ENCODE measurements around the gene ZBTB26.
A peak's percentile ranks its signal among the peaks of the same experiment; 100 is the strongest.
"Not testable (repeated sequence)": the region's sequence is repeated elsewhere in the genome, so short reads cannot be mapped to it uniquely, and the experiment has no call there.

The ZBTB26 gene

DNA sequence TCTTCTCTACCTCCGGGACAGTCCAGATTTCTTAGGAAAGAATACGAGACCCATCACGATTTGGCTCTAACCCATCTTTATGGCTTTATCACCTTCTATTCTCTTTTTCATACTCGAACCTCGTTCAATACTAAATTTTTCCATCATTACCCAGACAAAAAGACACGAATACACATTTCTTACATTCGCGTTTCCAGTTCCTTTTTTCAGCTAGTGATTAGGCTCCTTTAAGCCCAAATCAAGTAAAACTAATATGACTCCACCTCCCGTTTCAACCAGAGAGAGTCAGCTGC lies 18.7 kb downstream of the ZBTB26 start:
- no peak for TF ChIP-seq CTCF (IDR thresholded peaks at IDR 0.05; ENCODE audit: low read length, missing control alignments)
- DNase-seq (ENCODE audit: low read depth): no peak
- H3K4me3 ChIP-seq (replicated peaks; ENCODE audit: low read depth, low read length): peak overlapping the region; percentile 89

GRCh38 chr9:122906122-122906521 lies 25.2 kb downstream of the ZBTB26 start:
- DNase-seq (ENCODE audit: low read depth); H3K4me3 ChIP-seq (replicated peaks; ENCODE audit: low read depth, low read length): not testable (repeated sequence)

DNA sequence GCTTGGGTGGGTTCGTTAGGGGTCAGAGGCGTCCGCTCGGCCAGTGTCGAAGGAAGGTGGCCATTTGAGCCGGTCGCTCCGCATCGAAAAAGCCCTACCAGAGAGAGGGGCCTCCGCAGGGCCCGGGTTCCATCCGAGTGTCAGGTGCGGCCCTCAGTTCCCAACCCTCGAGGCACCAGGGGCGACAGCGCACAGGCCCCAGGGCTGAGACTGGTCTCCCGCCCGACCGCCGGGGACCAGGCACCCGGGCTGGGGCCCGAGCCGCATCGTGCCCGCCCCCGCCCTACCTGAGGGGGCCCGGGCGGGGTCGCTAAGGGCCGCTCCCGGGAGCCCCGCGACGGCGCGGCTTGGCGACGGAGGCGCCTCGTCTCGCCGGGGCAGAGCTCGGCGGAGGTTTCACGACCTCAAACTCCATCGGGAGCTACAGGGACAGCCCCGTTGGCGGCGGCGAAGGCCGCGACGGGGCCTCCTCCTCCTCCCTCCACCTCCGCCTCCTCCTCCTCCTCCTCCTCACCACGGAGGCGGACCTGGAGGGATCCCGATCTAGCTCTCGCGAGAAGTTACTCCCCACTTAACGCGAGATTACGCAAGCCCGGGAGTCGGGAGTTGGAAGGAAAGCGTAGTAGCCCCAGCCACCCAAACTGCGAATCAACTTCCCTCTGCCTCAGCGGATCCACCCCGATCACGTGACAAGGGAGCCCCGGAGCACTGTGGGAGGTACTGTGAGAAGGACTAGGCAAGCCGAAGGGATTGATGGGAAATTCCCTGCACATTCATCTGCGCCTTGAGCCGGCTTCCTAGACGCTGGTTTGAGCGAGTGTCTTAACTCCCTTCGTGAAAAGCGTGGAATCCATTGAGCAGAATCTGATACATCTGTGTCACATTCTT lies 26.2 kb downstream of the ZBTB26 start, which contains the start of gene RC3H2:
Gene RC3H2 (minus strand): TSS at position 537 of the 888 bp plus-strand sequence. CDS start 7,850 bp downstream, outside the sequence.
- peak within 1 kb of the TSS; percentile 89 for H3K4me3 ChIP-seq (replicated peaks; ENCODE audit: low read depth, low read length)
- no peak for TF ChIP-seq CTCF (IDR thresholded peaks at IDR 0.05; ENCODE audit: low read length, missing control alignments)
- peak; percentile 100 for DNase-seq (ENCODE audit: low read depth)

DNA sequence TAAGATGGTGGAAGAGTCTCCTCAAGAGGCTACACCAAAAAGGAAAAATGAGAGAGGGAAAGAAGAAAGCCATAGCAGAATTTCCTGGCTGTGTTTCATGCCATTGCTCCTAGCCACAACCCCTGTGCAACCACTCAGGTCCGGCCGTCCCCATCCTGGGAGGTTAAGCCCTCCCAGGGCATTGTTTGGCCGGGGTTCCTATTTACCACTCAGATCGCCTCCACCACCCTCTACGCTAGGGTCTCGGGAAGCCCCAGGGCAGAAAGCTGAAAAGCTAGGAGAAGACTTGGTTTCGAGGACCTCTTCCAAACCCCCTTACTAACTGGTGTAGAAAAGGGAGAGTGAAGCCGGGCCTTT lies 26.9 kb downstream of the ZBTB26 start:
- peak overlapping the region; percentile 89 for H3K4me3 ChIP-seq (replicated peaks; ENCODE audit: low read depth, low read length)
- DNase-seq (ENCODE audit: low read depth): peak; percentile 39
- no peak for TF ChIP-seq CTCF (IDR thresholded peaks at IDR 0.05; ENCODE audit: low read length, missing control alignments)

- H3K4me3 ChIP-seq (replicated peaks; ENCODE audit: low read depth, low read length): peak overlapping the region; percentile 1
- no peak for TF ChIP-seq CTCF (IDR thresholded peaks at IDR 0.05; ENCODE audit: low read length, missing control alignments)
- peak; percentile 17 for DNase-seq (ENCODE audit: low read depth)
These were observed 30.5 kb downstream of the ZBTB26 start for GRCh38 chr9:122900791-122901190.

DNA sequence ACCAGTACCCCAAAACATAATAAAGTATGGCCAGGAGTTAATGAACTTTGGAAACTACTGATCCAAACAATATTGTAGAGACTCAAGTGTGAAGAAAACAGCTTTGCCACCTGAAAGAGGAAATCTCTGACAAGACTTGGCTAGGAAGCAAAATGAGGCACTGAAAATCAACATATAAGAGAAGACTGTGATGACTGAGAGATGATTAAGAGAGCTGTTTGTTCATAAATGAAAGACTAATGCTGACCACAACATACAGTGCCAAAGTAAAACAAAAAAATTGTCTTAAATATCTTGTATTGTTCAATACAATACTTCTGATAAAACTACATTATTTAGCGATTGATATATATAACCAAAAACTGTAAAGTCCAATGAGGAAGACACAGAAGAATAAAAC lies 33.3 kb downstream of the ZBTB26 start:
- TF ChIP-seq CTCF (IDR thresholded peaks at IDR 0.05; ENCODE audit: low read length, missing control alignments): no peak
- no peak overlapping the region for H3K4me3 ChIP-seq (replicated peaks; ENCODE audit: low read depth, low read length)
- DNase-seq (ENCODE audit: low read depth): no peak

DNA sequence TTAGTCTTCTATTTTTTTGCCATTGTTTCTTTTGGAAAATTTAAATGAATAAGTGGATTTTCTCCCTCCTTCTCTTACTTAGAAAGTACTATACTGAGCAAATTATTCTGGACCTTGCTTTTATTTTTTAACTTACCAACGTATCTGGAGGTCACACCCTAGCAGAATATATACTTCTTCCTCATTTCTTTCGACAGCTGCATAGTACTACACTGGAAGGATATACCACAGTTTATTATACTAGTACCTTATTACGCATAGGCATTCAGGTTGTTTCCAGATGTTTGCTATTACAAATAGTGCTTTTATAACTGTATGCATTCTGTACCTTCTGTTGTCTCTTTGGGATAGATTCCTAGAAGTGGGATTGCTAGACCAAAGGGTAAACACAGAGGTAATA lies 42.8 kb downstream of the ZBTB26 start:
- no peak for TF ChIP-seq CTCF (IDR thresholded peaks at IDR 0.05; ENCODE audit: low read length, missing control alignments)
- no peak for DNase-seq (ENCODE audit: low read depth)

More for the DNA sequence above, 42.8 kb downstream of the ZBTB26 start:
- no peak overlapping the region for H3K4me3 ChIP-seq (replicated peaks; ENCODE audit: low read depth, low read length)

All from fibroblast of pulmonary artery (primary cell).